T-helper 2 cell (primary cell): ENCODE data around the gene SLC7A6.
A peak's percentile ranks its signal among the peaks of the same experiment; 100 is the strongest.

Source experiments
- DNase-seq, 5 experiments: peaks; one replicate each; pipeline versions ENCODE4 v3.0.0 to v3.0.0-alpha.2; 2012 to 2022

Gene SLC7A6

DNA sequence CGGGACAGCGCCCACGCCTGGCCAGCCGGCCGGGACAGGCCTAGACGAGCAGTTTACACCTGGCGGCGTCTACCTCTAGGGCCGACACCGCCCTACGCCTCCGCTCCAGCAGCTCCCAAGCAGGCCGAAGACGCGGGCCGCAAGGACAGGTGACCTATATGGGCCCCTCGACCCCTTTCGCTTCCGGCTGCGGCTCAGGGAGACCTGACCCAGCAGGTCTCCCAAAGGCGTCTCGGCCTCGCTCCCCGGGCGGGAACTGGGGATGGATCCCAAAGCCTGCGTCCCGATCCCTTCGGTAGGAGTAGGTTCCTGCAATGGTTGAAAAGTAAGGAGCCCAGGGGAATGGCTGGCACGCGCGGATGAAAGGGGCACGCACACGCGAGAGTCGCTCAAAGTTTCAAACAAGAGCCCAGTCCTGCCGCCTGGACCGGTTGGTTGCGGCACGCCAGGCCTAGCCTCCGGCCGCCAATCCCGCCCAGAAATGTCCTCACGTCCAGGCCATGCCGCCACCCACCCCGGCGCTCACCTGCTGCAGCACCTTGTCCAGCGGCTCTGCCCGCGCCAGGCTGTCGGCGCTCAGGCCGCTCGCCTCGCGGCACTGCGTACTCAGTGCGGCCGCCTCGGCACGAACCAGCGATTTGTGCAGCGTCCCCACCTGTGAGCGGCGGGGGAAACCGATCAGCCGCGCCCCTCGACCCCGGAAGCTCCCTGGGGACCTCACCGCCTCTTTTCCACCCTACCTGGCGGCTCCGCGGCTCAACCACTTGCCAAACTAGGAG lies 29.0 kb upstream of the SLC7A6 start:
- DNase-seq, result no peak

DNA sequence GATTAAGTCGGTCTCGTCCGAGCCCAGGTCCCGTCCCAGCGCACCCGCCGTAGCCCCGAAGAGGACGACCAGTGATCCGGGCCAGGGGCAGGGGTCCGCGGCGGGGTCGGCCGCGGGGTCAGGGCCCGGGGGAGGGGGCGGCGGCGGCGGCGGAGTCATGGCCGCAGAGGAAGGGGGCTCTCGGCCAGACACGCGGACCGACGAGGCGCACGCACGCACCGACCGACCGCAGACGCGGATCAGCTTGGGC lies 28.5 kb upstream of the SLC7A6 start, which contains the start of gene ESRP2:
ESRP2 (minus strand) TSS at position 241 of the 250 bp plus-strand sequence; CDS start at position 159, 82 bp downstream.
- DNase-seq, result no peak

DNA sequence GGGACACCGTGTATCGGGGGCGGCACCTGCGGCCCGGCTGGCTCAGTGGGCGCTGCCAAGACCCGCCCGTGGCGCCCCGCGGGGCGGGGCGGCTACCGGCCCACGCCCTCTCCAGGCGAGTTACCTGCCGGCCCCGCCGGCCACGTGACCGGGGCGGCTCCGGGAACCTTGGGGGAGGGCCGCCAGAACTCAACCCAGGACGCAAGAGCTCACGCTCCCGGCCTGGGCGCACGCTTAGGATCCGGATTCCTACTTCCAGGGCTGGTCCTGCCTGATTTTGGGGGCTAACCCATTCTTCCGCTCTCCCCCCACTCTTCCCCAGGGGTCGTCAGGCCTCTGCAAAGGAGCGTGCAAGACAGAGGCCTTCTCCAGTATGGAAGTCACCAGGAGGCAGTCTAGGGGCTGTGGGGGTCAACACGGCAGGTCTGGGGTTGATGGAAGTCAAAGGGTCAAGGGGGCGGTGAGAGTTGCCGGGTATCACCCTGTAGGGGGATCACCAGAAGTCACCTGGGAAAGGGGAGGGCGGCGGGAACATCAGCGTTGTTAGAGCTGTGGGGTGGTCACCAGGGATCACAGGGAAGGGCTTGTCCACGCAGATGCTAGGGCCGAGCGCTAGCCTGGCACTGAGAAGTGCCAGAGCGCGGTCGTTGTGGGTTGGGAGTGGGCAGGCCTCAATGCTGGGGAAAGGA lies 28.0 kb upstream of the SLC7A6 start:
- DNase-seq, result peak in 3 of 5 experiments; percentile 34 to 49 (median 38)

DNA sequence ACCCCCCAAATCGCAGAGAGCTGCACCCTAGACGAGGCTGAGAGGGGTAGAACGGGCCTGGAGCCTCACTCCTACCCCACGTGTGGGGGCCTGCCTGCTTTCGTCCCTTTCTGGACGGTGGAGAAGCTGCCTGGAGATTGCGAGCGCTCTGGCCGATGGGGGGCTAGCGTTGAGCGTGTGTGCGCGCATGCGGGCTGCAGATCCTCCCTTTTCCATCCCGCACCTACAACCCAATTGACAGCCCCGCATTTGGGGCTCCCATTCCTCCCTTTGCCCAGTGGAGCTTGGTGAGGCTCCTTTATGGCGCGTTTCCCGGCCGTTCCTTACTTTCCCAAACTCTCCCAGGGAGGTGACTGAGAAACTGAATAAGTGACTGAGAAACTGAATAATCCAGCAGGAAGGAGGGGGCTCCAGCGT lies 27.5 kb upstream of the SLC7A6 start:
- no peak for DNase-seq

DNA sequence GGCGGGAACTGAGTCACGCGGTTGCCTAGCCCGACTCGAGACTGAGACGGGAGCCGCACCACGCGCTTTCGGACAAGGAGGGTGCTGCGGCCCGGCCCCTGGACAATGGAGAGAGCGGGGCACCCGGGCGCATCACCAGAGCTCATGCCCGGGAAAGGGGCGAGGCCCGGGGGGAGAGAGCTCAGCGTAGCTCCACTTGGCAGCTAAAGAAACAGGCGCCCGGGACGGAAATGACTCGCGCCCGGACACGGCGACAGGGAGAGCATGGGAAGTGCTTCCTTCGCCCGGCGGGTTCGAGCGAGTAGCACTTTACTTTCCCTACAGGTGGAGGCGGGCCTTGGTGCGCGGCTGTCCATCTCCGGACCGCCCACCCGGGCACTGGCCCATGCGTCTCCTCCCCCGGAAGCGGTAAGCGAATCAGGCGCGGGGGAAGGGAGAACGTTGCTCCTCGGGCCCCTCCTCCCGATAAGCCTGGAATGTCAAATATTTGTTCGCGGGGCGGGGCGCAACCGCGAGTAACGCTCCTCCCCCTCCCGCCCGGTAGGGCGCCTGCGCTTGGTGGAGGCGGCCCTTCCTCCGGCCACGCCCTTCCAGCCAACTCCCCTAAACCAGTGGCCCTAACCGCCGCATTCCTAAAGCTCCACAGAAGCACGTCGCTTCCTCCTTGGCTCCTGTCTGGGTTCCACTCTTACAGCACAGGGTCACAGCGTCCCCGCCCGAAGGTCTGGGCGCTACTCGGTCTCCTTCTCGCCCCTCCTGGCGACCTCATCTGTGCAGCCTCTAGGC lies 26.9 kb upstream of the SLC7A6 start:
- peak; percentile 76 to 86 (median 82) for DNase-seq

DNA sequence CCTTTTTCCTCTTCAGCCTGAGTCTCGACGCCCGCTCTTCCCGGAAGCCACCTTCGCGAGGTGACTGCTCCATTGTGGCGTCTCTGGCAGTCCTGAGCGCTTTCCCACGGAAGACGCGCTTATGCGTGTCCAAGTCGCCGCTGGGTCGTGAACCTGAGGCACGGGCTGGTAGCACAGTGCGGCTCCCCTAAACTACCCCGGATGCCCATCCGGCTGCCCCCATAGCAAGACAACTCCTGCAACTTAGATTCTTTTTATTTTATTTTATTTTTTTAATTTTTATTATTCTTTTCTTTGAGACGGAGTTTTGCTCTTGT lies 26.3 kb upstream of the SLC7A6 start:
- DNase-seq, result peak in 1 of 5 experiments; percentile 23

DNA sequence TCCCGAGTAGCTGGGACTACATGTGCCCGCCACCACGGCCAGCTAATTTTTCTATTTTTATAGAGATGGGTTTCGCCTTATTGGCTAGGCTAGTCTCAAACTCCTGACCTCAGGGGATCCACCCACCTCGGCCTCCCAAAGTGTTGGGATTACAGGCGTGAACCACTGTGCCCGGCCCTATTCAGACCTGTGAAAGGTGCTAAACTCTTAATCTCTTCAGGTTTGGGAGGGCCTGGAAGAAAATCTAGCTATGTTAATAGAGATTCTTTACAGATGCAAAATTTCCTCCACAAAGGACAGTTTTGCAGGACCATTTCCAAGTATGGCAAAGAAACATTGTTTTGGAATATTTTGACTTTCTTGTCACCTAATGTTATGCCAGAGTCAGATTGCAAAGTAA lies 22.2 kb upstream of the SLC7A6 start:
- DNase-seq, result no peak

DNA sequence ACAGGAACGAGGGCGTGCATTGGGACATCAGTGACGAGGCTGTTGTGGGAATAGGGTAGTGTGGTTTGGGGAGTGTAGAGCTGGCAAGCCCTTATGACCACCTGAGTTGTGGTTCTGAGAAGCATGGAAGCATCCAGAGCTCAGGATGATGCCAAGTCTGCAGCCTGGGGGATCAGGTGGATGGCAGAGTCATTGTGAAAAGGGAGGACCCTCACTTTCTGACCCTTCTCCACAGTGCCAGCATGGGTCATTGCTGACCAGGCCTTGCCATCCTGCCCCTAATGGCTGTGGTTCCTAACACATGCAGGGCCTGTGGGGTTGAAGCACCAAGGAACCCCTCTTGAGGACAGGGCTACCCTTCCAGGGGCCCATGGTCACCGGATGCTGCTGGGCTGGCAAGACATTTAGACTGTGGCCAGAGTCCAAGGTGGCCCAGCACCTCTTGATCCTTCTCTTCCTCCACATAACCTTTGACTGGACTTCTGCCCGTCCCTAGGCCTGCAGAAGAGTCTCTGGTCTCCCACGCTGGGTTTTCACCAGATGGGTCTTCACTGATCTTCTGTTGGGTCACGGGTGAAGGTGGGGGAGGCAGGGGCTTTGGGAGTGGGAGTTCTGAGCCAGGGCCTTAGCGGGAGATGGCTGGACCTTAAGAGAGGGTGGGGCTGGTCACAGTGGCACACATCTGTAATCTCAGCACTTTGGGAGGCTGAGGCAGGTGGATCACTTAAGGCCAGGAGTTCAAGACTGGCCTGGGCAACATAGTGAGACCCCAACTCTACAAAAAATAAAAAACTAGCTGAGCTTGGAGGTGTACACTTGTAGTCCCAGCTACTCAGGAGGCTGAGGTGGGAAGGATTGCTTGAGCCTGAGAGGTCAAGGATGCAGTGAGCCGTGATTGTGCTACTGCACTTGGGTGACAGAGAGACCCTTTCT lies 21.1 kb upstream of the SLC7A6 start:
- DNase-seq, result no peak

DNA sequence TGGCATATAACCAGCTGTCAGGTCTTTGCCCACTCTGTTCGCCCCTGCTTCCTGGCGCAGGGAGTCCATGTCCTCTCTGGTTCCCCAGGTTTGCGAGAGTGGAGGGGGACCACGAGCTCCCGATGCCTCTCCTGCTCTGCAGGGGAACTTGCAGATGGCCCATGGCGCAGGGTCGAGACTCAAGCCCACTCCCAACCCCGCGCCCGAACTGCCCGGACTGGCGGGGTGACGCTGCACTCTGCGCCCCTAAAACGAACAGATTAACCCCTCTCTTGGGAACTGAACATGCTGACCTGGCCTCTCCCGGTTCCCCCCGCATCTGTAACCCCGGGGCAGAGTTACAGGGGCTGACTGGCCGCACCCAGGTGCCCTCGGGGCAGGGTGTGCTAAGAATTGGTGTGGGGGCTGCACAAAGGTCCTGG lies 19.8 kb upstream of the SLC7A6 start:
- no peak for DNase-seq

DNA sequence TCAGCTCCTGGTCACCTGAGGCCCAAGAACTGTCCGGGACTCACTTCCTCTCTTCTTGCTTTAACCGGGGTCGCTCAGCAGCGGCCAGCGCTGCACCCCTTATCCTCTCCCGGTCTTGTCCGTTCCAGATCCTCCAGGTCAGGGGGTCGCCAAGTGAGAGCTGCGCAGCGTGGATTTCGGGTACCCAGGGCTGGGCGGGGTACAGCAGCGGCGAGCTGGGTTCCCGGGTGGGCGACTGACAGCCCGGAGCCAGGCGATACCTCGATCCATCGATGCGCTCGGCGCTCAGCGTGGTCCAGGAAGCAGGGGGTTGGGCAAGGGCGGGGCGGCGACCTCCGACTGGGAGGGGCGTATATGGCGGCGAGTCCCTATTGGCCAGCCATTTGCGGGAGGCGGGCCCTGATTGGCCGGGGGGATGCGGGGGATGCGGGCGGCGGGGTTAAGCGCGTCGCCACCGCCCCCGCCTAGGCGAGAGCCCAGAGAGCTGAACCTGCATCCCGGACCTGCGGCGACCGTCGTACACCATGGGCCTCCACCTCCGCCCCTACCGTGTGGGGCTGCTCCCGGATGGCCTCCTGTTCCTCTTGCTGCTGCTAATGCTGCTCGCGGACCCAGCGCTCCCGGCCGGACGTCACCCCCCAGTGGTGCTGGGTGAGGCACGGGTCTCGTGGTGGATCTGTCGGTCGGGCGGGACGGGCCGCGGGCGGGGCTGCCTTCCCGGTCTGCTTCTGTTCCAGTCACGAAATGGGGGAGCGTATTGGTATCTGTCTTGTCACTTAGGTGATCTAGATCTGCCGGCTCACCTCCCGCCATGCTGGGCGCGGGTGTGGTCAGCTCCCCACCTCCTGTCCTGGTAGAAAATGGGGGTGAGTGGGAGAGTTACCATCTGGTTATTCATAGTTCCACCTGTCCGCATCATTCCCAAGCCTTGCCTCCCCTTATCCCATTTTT lies 19.1 kb upstream of the SLC7A6 start, which contains the start of gene PLA2G15:
PLA2G15 (plus strand) TSS at position 471 of the 951 bp plus-strand sequence; CDS start at position 525, 54 bp downstream.
- peak; percentile 88 to 97 (median 95) for DNase-seq

DNA sequence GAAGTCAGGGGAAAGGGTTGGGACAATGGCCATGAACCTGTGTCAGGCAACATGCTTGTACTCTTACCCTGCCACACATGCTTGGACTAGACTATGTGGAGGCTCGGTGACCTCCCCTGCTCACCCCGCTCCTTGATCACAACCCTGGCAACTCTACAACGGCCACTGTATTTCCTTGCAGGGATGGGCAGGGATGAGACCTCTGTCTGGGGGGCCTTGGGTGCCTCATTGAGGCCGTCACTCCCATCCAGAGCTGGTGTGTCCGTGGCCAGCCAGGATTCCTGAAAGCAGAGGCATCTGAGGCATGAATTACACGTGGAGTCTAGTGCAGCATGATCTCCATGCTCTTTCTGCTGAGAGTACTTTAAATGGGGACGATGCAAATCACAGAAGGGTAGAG lies 18.2 kb upstream of the SLC7A6 start:
- DNase-seq, result no peak

DNA sequence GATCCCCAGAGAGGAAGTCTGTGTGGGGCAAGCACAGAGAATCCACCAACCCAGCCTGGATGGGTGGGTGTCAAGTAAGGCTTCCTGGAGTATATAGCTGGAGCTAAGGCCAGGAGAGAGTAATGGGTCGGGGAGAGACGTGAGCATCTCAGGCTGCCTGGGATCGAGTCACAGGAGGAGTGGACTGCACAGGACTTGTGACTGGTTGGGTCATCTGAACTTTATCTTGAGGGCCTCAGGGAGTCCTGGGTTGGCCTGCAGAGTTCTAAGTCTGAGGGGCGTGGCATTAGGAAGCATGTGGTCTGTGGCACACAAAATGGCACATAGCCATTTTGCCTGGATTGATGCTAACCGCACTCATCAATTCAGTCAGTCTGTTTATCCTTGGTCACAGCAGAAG lies 17.7 kb upstream of the SLC7A6 start:
- no peak for DNase-seq

DNA sequence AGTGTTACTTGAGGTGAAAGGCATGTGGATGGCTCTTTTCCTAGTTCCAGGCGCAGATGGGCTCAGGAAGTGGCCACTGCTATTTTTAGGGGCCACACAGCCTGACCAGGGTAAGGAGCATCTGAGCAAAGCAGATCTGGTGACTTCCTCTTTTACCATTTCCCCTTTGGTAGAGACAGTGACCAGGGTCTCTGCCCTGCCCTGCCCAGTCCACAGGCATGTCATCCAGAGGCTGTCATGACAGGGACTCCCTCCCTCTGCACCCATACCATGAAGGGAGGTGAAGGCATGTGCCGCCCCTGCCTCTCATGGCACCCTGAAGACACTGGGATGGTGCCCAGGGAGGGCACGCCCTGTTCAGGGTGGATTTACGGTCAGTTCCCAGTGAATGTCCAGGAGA lies 16.9 kb upstream of the SLC7A6 start:
- no peak for DNase-seq

DNA sequence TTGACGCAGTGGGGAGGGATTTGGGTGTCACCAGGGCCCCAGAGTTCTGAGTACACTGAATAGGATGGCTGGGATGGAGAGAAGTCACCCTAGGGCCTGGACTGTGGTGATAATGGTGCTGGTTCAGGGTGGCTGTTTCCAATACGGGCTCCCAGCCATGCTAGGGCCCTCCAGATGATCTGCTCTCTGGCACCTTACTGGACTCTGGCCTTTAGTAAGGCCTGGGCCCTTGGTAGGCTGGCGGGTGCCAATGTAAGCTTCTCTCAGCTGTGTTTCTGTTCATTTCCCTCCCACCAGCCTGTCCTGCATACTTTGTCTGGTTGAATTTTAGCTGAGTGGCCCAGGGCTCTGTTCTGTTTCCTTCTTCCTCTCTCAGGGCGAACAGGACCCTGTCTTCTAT lies 16.4 kb upstream of the SLC7A6 start:
- no peak for DNase-seq

DNA sequence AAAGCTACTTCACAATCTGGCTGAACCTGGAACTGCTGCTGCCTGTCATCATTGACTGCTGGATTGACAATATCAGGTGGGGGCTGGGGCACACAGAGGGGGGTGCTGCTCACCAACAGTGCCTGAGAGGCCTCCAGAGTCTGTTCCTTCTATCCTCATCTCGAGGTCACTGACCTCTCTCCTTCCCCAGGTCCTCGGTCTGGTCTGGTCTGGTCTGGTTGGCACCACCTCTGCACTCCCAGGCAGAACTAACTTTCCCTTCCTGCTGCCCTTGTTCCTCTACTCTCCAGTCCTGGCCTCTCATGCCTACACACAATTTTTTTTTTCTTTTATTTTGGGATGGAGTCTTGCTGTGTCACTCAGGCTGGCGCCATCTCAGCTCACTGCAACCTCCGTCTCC lies 15.0 kb upstream of the SLC7A6 start:
- DNase-seq, result no peak

DNA sequence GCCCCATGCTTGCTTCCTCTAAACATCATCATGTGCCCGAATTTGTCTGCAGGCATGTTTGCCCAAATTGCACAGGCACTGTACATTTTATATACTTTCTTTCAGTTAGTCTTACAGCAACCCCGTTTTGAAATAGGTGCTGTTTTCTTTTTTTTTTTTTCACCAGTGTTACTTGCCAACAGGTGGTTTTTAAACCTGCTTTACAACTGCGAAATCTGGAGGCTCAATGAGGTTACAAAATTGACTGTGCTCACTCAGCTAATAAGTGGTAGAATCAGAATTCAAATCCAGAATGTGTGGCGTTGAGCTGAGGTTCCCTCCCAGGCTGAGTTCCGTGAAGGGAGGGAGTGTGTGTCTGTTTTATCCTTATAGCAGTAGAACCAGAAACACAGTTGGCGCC lies 13.4 kb upstream of the SLC7A6 start:
- no peak for DNase-seq

DNA sequence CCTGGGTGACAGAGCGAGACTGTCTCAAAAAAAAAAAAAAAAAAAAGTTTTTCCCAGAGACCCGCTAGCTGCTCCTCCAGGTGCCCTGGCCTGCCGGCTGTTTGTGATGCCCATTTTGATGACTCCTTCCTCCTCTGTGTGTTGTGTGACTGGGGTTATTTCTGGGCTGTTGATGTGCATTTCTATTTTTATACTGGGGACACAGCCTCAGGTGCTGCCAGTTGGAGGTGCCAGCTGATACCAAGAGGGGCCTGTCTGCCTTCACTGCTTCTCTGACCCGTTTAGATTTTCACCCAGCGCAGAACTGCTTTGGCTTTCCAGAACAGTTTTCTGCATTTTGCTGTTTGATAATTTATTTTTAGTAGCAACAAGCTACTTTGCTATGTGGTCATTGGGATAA lies 12.5 kb upstream of the SLC7A6 start:
- DNase-seq, result no peak

DNA sequence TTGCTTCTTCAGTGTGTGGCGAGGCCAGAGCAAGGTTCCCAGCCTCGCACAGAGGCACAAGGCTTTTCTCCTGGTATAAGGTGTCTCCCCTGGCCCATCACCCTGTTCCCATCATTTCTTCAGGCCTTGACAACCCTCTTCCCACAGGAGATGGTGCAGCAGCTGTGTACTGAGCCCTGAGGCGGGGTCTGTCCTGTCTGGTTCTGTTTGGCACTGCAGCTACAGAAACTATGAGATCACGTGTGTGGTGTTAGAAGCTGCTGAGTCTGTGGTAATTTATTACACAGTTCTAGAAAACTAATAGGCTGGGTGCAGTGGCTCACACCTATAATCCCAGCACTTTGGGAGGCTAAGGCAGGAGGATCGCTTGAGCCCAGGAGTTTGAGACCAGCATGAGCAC lies 11.9 kb upstream of the SLC7A6 start:
- no peak for DNase-seq

DNA sequence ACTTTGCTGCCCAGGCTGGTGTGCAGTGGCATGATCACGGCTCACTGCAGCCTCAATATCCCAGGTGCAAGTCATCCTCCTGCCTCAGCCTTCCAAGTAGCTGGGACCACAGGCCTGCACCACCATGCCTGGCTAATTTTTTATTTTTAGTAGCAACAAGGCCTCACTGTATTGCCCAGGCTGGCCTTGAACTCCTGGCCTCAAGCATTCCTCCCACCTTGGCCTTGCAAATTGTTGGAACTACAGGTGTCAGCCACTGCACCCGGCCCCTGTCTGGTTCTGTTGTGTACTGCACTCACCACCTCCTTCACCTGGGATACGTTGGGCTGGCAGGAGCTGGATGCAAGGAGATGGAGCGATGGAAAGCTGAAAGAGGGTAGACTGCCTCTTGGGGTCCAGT lies 10.6 kb upstream of the SLC7A6 start:
- DNase-seq, result no peak

DNA sequence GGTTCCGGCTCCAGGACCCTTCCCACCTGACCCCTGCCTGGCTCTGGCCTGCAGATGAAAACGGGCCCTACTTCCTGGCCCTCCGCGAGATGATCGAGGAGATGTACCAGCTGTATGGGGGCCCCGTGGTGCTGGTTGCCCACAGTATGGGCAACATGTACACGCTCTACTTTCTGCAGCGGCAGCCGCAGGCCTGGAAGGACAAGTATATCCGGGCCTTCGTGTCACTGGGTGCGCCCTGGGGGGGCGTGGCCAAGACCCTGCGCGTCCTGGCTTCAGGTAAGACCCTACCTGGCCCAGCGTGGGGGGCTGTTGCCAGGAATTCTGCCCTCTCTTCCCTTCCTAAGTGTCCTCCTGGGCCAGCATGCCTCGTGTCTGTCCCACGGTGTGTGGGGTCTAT lies 8.6 kb upstream of the SLC7A6 start:
- DNase-seq, result no peak

DNA sequence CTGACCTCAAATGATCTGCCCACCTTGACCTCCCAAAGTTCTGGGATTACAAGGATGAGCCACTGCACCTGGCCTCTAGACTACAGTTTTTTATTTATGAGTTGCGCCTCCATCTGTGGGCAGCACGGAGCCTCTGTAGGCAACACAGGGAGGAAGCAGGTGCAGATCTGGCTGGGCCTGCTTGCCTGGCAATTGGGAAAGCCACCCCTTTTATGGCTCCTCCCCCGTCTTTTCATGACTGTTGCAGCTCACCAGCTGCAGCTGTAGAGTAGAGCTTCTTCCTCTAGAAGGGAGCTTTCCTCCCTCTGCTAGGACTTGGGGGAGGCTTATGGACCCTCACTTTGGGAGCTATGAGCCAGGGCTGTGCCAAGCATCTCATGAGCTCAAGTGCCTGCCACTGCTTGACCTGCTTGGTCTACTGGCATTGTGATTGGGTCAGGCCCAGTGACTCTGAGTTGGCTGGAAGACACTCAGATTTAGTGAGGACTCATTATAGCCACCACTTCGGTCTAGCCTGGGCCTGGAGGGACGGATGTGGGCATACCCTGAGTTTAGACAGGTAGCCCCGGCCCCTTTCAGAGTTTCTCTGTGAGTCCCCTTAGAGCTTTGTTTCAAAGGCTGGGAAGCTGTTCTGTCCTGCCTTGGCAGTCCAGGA lies 6.9 kb upstream of the SLC7A6 start:
- DNase-seq, result no peak
